Naive thymus-derived CD8-positive, alpha-beta T cell (primary cell): ENCODE results near the gene DCPS. TPM values are rescaled to one million over a fixed set of nuclear protein-coding genes. Genes with fewer than 3 reads are reported as not detected.
"Not testable (repeated sequence)": the region's sequence is repeated elsewhere in the genome, so short reads cannot be mapped to it uniquely, and the experiment has no call there.

ENCODE experiments used
- ATAC-seq, 2 donors: fragments of 150-1000 bp; cut with Tn5 transposase in 1 of 2; sonication (Bioruptor Pico), chemical (Tn5 transposase) in 1 of 2; 1 replicate in 1 of 2; 2 replicates in 1 of 2; pipeline ENCODE4 v1.10.0; 2021; ENCODE audit warnings: mild to moderate bottlenecking in 2 of 2, moderate library complexity in 2 of 2
- POLR2A ChIA-PET: fragments of 350-600 bp; sonication (Branson Sonifier 250); formaldehyde crosslinking; loops from one replicate; lab custom pipeline; 2021; ENCODE audit warnings: antibody characterized with exemption; lab: Charles Lee
- DNase-seq, 10 donors: peaks; one replicate each; pipeline versions ENCODE4 v3.0.0 to v3.0.0-alpha.2; 2020 to 2022
- H3K27ac Mint-ChIP-seq, 10 donors: one replicate each; pipeline ENCODE4 v1.8.0; 2020 to 2022; ENCODE audit warnings: mild to moderate bottlenecking in 10 of 10, mixed read lengths in 10 of 10, moderate library complexity in 4 of 10, inconsistent platforms in 1 of 10
- H3K27me3 Mint-ChIP-seq, 5 donors: one replicate each; pipeline ENCODE4 v1.8.0; 2021 to 2022; ENCODE audit warnings: mixed read lengths in 5 of 5
- H3K36me3 Mint-ChIP-seq, 3 donors: one replicate each; pipeline ENCODE4 v1.8.0; 2020 to 2022; ENCODE audit warnings: mixed read lengths in 3 of 3, mild to moderate bottlenecking in 2 of 3, inconsistent platforms in 1 of 3
- H3K4me1 Mint-ChIP-seq, 4 donors: one replicate each; pipeline ENCODE4 v1.8.0; 2021 to 2022; ENCODE audit warnings: mixed read lengths in 4 of 4
- H3K4me3 Mint-ChIP-seq, 10 donors: one replicate each; pipeline ENCODE4 v1.8.0; 2020 to 2022; ENCODE audit warnings: mild to moderate bottlenecking in 10 of 10, mixed read lengths in 10 of 10, moderate library complexity in 6 of 10, inconsistent platforms in 1 of 10
- H3K9me3 Mint-ChIP-seq, 9 donors: one replicate each; pipeline ENCODE4 v1.8.0; 2020 to 2022; ENCODE audit warnings: mixed read lengths in 9 of 9, mild to moderate bottlenecking in 3 of 9, inconsistent platforms in 1 of 9, moderate library complexity in 1 of 9
- polyA plus RNA-seq, 3 donors: library from polyadenylated mRNA; unstranded; fragments of 300-500 nt; fragmentation: Illumina TruSeq; gene quantifications; one replicate each; pipeline ENCODE4 v1.2.3, GENCODE V29; 2021
- total RNA-seq, 8 experiments: library from RNA in 2 of 8; stranded (reverse) in 2 of 8; gene quantifications; one replicate each; pipeline ENCODE4 v1.2.3 and lab custom pipeline; 2021 to 2026

The DCPS gene
- total and polyA plus RNA-seq, 5 experiments from 2014 or later, result 13.9 to 47.2 (median 36.7) TPM

DNA sequence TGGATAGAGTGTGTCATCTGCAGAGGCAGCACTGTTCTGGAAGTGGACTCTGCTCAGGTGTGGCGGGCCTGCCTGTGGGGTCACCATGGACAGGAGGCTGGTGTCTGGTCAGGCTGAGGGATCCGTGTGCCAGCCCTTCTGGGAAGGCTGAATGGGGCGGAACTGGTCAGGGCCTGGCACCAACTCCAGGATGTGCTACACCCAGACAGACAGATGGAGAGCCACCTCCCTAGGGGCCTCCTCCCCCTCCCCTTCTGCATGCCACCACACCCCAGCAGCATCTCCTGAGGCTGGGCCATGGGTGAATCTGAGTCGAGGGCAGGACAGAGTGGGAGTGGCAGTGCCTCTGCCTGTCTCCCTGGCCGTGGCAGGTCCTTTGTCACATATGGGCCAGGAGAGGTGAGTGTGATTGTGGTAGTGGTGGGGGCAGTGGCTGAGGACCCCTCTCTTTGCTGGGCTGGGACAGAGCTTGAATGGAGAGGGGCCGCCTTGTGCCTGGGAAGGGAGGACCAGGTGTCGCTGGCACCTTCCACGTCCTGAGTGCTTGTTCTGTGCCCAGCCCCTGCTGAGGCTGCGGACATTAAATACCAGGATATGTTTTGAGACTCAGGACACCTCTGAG is 80.7 kb downstream of the DCPS start:
- Mint-ChIP-seq H3K4me1 (peaks cover 0 to 14% (median 0%) of the 10 kb centered on the region in 4 donors), H3K27ac (no peak overlapping the region), H3K36me3 (no peaks in the 10 kb centered on the region), H3K27me3 (no peaks in the 10 kb centered on the region), H3K4me3 (no peak overlapping the region), H3K9me3 (no peaks in the 10 kb centered on the region)
- no peak for DNase-seq
- POLR2A ChIA-PET, result no interaction called here
- no peak for ATAC-seq

DNA sequence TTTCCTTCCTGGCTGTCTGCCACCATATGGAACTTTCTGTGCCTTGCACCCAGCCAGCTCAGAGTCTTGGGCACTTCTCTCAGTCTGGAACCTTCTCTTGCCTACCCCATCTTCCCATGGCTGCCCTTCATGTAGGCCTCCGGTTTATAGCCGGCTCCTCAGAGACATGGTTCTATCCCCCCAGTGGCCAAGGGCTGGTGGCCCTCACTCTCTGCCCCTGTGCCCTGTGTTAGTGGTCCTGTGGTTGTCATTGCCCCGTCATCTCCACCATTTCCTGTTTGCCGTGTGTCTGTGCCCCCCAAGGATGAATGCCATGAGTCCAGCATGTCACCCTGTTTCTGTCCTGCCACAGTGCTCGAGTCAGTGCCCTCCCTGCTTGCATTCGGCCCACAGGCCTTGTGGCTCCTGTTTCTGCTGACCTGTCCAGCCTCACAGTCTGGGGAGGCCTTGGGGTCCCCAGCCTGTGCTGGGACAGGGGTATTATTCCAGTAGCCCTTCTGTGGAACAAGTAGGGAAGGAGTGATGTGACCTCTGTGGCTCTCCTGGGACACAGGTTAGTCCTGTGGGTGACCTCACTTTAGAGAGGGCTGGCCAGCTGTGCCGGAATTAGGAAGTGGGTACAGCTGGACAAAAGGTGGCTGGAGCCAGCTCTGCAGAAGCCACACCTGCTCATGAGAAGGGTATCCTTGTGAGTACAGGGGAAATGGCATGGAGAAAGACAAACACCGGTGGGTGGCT is 82.3 kb downstream of the DCPS start:
- ATAC-seq (no peak), DNase-seq (no peak)
- peaks cover 0 to 15% (median under 1%) of the 10 kb centered on the region in 4 donors for H3K4me1 Mint-ChIP-seq
- H3K36me3 Mint-ChIP-seq, result no peaks in the 10 kb centered on the region
- H3K9me3 Mint-ChIP-seq, result no peaks in the 10 kb centered on the region
- POLR2A ChIA-PET, result no interaction called here
- H3K4me3 Mint-ChIP-seq, result no peak overlapping the region
- H3K27me3 Mint-ChIP-seq, result no peaks in the 10 kb centered on the region
- peak overlapping the region in 1 of 10 donors; percentile 11 for H3K27ac Mint-ChIP-seq

DNA sequence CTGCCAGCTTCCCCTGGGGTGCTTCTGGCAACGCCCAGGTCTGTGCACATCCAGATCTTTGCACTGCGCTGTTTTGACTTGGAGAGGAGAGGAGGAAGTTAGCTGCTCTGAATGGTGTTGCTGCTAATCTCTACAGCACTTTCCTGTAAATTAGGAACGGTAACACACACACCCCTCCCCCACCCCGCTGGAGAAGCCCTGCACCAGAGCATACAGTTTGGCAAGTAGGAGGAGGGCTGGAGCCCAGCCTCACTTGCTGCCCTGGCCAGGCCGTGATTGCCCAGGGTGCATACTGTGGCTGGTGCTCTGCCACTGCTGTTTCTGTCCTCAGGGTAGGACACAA is 82.8 kb downstream of the DCPS start:
- H3K4me3 Mint-ChIP-seq, POLR2A ChIA-PET, H3K27me3 Mint-ChIP-seq, ATAC-seq, H3K36me3 Mint-ChIP-seq, DNase-seq, H3K9me3 Mint-ChIP-seq: not testable (repeated sequence)
- Mint-ChIP-seq H3K4me1 (peaks cover 0 to 19% (median under 1%) of the 10 kb centered on the region in 4 donors), H3K27ac (peak overlapping the region in 2 of 10 donors; percentile 11 to 63)

DNA sequence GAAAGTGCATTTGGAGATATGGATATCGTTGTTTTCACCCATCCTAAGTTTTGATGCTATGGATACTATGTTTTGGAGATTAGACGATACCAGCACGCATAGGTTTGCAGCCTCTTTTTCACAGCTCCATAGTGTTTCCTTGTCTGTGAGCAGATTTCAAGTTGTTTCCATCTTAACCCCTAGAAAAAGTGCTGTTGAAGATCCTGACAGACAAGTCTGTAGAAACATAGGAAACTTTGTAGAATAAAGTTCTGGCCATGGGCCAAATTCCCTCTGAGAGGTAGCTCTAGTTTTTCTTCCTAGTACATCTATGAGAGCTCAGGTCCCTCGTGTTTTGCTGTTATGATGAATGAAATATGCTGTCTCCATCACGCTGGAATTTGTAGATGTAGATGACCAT is 84.0 kb downstream of the DCPS start:
- no peaks in the 10 kb centered on the region for H3K36me3 Mint-ChIP-seq

DNA sequence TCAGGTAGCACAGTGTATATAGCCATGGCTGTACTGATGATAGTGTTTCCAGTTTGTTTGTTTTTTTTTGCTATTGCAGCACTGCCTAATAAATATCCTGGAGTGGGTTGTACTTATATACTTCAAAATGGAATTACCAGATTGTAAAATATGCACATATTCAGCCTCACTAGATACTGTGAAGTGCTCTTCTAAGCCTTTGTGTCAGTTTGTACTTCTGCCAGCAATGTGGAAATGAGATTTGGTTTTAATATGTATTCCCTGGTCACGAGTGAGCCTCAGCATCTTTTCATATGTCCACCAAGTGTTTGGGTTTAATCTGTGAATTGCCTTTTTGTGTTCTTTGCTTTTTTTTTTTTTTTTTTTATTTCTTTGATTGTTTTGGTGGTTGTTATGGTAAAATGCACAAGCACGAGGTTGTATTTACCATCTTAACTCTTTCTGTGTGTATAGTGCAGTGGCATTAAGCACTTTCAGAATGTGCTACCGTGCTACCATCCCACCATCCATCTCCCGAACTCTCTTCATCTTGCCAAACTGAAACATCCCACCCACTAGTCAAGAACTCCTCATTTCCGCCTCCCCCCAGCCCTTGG is 86.5 kb downstream of the DCPS start:
- no peaks in the 10 kb centered on the region for H3K27me3 Mint-ChIP-seq
- DNase-seq (no peak), ATAC-seq (no peak)
- no peak overlapping the region for H3K27ac Mint-ChIP-seq
- no peaks in the 10 kb centered on the region for H3K36me3 Mint-ChIP-seq
- POLR2A ChIA-PET, result no interaction called here
- peaks cover 0 to 28% (median 5%) of the 10 kb centered on the region in 4 donors for H3K4me1 Mint-ChIP-seq
- H3K9me3 Mint-ChIP-seq, result no peaks in the 10 kb centered on the region
- no peak overlapping the region for H3K4me3 Mint-ChIP-seq

More for the DNA sequence above, 84.0 kb downstream of the DCPS start:
- Mint-ChIP-seq H3K4me1 (peaks cover 0 to 29% (median 5%) of the 10 kb centered on the region in 4 donors), H3K27me3 (no peaks in the 10 kb centered on the region), H3K27ac (no peak overlapping the region), H3K4me3 (no peak overlapping the region), H3K9me3 (no peaks in the 10 kb centered on the region)
- DNase-seq (no peak), ATAC-seq (no peak)
- POLR2A ChIA-PET, result no interaction called here

DNA sequence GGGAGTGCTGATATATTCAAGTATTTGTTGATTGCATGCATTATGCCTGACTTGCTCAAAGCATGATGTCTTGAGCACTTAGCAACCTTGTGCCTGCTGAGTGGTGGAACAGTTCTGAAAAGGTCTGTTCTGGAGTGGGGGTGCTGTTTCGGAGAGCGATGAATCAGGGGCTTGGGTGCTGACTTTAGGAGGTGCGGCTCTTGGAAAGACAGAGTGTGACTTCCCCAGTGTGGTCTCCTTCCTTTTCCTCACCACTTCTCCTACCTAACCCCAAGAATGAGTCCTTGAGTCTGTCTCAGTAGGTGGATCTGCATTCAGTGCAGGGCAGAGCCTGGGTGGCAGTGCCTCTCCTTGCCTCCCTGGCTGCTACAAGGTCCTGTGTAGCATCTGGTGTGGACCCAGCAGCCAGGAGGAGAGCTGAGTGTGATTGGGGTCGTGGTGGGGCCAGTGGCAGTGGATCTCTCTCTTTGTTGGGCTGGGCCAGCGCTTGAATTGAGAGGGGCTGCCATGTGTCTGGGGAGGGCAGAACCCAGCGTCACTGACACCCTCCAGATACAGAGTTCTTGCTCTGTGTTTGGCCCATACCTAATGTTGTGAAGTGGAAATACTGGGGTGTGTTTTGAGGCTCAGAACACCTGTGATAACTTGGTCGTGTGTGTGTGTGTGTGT is 87.6 kb downstream of the DCPS start:
- DNase-seq (no peak), ATAC-seq (no peak)
- Mint-ChIP-seq H3K27me3 (no peaks in the 10 kb centered on the region), H3K4me3 (no peak overlapping the region), H3K4me1 (peaks cover 0 to 22% (median 5%) of the 10 kb centered on the region in 4 donors), H3K9me3 (no peaks in the 10 kb centered on the region), H3K27ac (no peak overlapping the region), H3K36me3 (no peaks in the 10 kb centered on the region)
- POLR2A ChIA-PET, result no interaction called here

DNA sequence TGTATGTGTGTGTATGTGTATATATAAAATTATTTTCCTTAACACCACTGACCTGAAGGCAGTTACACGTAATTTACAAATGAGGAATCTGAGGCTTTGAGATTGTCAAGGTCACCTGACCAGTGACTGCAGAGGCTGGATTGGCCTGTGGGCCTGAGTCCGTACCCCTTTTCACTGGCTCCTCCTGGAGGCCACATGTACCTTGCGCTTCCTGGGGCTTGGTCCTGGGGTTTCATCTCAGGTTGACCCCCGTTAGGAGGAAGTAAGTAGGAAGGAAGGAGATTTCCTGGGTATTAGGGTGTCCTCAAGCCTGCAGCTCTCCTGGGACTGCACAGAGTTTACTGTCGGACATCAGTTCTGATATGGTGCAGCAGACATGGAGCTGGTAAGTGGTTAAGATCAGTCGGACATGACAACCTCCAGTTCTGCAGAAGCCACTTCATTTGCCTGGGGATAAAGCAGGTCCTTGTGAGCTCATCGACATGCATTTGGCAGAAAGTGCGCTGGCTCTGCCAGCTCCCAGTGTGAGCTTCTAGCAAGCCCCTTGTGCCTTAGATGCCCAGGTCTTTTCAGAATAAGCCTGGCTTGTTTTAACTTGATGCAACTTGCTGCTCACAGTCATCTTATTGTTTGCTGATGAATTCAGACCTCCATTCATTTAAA is 88.2 kb downstream of the DCPS start:
- DNase-seq, result no peak
- Mint-ChIP-seq H3K36me3 (no peaks in the 10 kb centered on the region), H3K27ac (peak overlapping the region in 1 of 10 donors; percentile 23), H3K4me3 (no peak overlapping the region), H3K27me3 (no peaks in the 10 kb centered on the region), H3K9me3 (no peaks in the 10 kb centered on the region), H3K4me1 (peaks cover 0 to 17% (median 5%) of the 10 kb centered on the region in 4 donors)
- ATAC-seq, result no peak
- POLR2A ChIA-PET, result no interaction called here

DNA sequence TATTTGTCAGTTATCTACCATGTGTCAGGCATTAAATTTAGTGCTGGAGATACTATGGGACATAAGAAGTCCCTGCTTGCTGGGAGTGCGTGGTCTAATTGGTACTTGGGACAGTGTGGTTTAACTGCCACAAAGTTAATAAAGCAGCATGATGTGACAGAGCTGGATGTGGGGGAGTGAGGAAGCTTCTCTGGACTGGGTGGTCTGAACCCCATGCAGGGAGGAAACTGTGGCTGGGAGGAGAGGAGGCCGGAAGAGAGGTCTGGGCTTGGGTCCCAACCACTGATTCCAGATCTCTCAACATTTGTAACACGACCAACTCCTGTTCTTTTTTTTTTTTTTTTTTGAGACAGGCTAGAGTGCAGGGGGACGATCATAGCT is 88.8 kb downstream of the DCPS start:
- Mint-ChIP-seq H3K4me1 (peaks cover 0 to 15% (median 5%) of the 10 kb centered on the region in 4 donors), H3K36me3 (no peaks in the 10 kb centered on the region), H3K27ac (peak overlapping the region in 3 of 10 donors; percentile 23 to 35 (median 23)), H3K9me3 (no peaks in the 10 kb centered on the region), H3K4me3 (peak overlapping the region in 1 of 10 donors; percentile 36), H3K27me3 (no peaks in the 10 kb centered on the region)
- ATAC-seq (no peak), DNase-seq (no peak)
- POLR2A ChIA-PET, result no interaction called here

DNA sequence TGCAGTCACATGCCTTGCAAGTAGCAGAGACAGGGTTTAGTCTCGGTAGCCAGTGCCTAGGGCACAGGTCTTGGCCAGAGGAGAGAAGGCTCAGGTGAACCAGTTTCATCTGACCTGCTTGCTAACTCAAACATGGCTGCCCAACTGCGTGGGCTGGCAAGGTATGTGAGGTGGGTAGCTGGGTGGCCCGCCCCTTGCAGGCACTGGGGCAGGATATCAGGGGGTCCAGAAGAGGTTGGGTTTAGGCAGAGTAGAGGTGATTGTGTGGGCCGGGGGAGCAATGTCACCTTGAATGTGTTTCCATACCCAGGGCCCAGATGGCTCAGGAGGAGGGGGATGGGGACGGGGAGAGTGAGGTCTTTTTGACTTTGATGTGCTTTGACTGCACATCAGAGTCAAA is 89.3 kb downstream of the DCPS start:
- no peaks in the 10 kb centered on the region for H3K27me3 Mint-ChIP-seq
- no peaks in the 10 kb centered on the region for H3K9me3 Mint-ChIP-seq
- H3K27ac Mint-ChIP-seq, result no peak overlapping the region
- ATAC-seq (no peak), DNase-seq (no peak)
- no peaks in the 10 kb centered on the region for H3K36me3 Mint-ChIP-seq
- H3K4me3 Mint-ChIP-seq, result no peak overlapping the region
- H3K4me1 Mint-ChIP-seq, result peaks cover 0 to 15% (median 5%) of the 10 kb centered on the region in 4 donors
- POLR2A ChIA-PET, result no interaction called here

DNA sequence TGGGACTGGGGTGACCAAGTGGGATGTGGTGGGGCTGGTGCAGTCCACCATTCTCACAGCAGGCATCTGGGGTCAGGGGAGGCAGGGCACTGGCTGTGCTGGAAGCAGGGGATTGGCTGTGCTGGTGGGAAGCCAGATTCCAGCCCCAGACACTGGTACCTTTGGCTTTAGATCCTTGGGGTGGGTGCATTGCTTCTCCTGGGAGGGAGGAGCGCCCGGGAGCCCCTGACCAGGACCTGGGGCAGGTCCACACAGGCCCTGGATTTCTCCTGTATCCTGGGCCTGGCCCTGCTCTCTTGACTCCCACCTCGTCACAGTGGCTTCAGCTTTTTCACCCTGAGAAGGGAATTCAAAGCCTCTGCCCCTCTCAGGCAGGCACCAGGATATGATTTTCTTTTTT is 90.2 kb downstream of the DCPS start:
- Mint-ChIP-seq H3K27ac (no peak overlapping the region), H3K36me3 (no peaks in the 10 kb centered on the region), H3K4me1 (peaks cover 0 to 15% (median 5%) of the 10 kb centered on the region in 4 donors), H3K9me3 (no peaks in the 10 kb centered on the region), H3K27me3 (no peaks in the 10 kb centered on the region), H3K4me3 (no peak overlapping the region)
- ATAC-seq (no peak), DNase-seq (no peak)
- POLR2A ChIA-PET, result no interaction called here

DNA sequence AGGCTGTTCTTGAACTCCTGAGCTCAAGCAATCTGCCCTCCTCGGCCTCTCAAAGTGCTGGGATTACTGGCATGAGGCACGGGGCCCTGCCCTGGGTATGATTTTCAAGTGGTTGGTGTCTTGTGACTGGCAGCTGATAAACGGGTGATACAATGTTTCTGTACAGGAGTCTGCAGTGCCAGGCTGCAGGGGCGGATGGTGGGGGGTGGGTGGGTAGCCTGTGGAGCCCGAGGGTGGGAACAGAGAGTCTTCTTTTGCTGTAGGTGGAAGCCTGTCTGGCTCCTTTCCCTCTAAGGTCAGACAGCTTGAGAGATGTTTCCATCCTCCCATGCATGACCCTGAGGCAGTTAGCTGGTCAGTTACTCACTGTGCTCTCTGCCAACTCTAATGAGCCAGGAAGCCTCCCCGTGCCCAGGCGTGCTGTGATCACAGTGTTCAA is 90.8 kb downstream of the DCPS start:
- POLR2A ChIA-PET, H3K27me3 Mint-ChIP-seq, ATAC-seq, H3K36me3 Mint-ChIP-seq, DNase-seq, H3K27ac Mint-ChIP-seq, H3K9me3 Mint-ChIP-seq, H3K4me3 Mint-ChIP-seq: not testable (repeated sequence)
- H3K4me1 Mint-ChIP-seq, result peaks cover 0 to 15% (median 5%) of the 10 kb centered on the region in 4 donors
